Osteocyte (in vitro differentiated cells): Measurements from ENCODE around the gene MPZL2. TPM values are rescaled to one million over a fixed set of nuclear protein-coding genes. Genes with fewer than 3 reads are reported as not detected.

Experiments
- DNase-seq: peaks from one replicate; pipeline ENCODE4 v3.0.0; 2021; ENCODE audit warnings: mixed read lengths; ENCODE audit not compliant: unreplicated experiment; ENCODE audit errors: extremely low spot score
- H3K27ac Mint-ChIP-seq: one replicate; pipeline ENCODE4 v1.8.0; 2021; ENCODE audit warnings: mild to moderate bottlenecking, mixed read lengths; ENCODE audit not compliant: unreplicated experiment
- H3K27me3 Mint-ChIP-seq: one replicate; pipeline ENCODE4 v1.8.0; 2021; ENCODE audit warnings: mixed read lengths; ENCODE audit not compliant: unreplicated experiment
- H3K36me3 Mint-ChIP-seq: one replicate; pipeline ENCODE4 v1.8.0; 2021; ENCODE audit warnings: mixed read lengths; ENCODE audit not compliant: unreplicated experiment
- H3K4me1 Mint-ChIP-seq: one replicate; pipeline ENCODE4 v1.8.0; 2021; ENCODE audit warnings: mixed read lengths; ENCODE audit not compliant: unreplicated experiment
- H3K4me3 Mint-ChIP-seq: one replicate; pipeline ENCODE4 v1.8.0; 2021; ENCODE audit warnings: mild to moderate bottlenecking, moderate library complexity, mixed read lengths; ENCODE audit not compliant: unreplicated experiment
- H3K9me3 Mint-ChIP-seq: one replicate; pipeline ENCODE4 v1.8.0; 2021; ENCODE audit warnings: mixed read lengths; ENCODE audit not compliant: unreplicated experiment
- CTCF ChIP-seq: fragments of 200-600 bp; sonication (generic); IDR thresholded peaks from 2 replicates; pipeline ENCODE4 v1.5.0; 2021; ENCODE audit warnings: antibody characterized with exemption, mild to moderate bottlenecking, moderate library complexity
- total RNA-seq: library from RNA; stranded (reverse); gene quantifications from 2 replicates; pipeline ENCODE4 v1.2.1, GENCODE V29; 2021

The MPZL2 gene
- total RNA-seq, 1 donor from 2014 or later, result not detected

GRCh38 chr11:118227865-118228785, 36.0 kb downstream of the MPZL2 start:
- Mint-ChIP-seq H3K27me3 (peaks cover 20% of the 10 kb centered on the region), H3K36me3 (no peaks in the 10 kb centered on the region), H3K4me1 (no peaks in the 10 kb centered on the region), H3K27ac (no peak overlapping the region), H3K4me3 (no peak overlapping the region), H3K9me3 (no peaks in the 10 kb centered on the region)
- DNase-seq, result no peak
- TF ChIP-seq CTCF, result no peak

GRCh38 chr11:118226781-118227180, 37.3 kb downstream of the MPZL2 start:
- no peak for TF ChIP-seq CTCF
- no peaks in the 10 kb centered on the region for H3K9me3 Mint-ChIP-seq
- H3K4me1 Mint-ChIP-seq, result no peaks in the 10 kb centered on the region
- H3K36me3 Mint-ChIP-seq, result no peaks in the 10 kb centered on the region
- H3K27me3 Mint-ChIP-seq, result peaks cover 28% of the 10 kb centered on the region
- H3K27ac Mint-ChIP-seq, result no peak overlapping the region
- no peak for DNase-seq
- no peak overlapping the region for H3K4me3 Mint-ChIP-seq

- Mint-ChIP-seq H3K9me3 (no peaks in the 10 kb centered on the region), H3K4me1 (no peaks in the 10 kb centered on the region), H3K36me3 (no peaks in the 10 kb centered on the region), H3K27ac (no peak overlapping the region), H3K4me3 (no peak overlapping the region), H3K27me3 (peaks cover 32% of the 10 kb centered on the region)
- no peak for TF ChIP-seq CTCF
- DNase-seq, result no peak
Measured at GRCh38 chr11:118226296-118226695, 37.8 kb downstream of the MPZL2 start.

GRCh38 chr11:118224511-118225188, 39.4 kb downstream of the MPZL2 start, which contains the start of gene JAML:
TSS of gene JAML (minus strand) at chr11:118225011. CDS start at chr11:118214866, 10,145 bp downstream.
- no peaks in the 10 kb centered on the region for H3K9me3 Mint-ChIP-seq
- no peak for DNase-seq
- H3K4me1 Mint-ChIP-seq, result no peaks in the 10 kb centered on the region
- H3K36me3 Mint-ChIP-seq, result no peaks in the 10 kb centered on the region
- no peak within 1 kb of the TSS for H3K27ac Mint-ChIP-seq
- peaks cover 40% of the 10 kb centered on the region for H3K27me3 Mint-ChIP-seq
- no peak within 1 kb of the TSS for H3K4me3 Mint-ChIP-seq
- TF ChIP-seq CTCF, result no peak

- TF ChIP-seq CTCF, result no peak
- no peaks in the 10 kb centered on the region for H3K9me3 Mint-ChIP-seq
- no peaks in the 10 kb centered on the region for H3K4me1 Mint-ChIP-seq
- H3K36me3 Mint-ChIP-seq, result no peaks in the 10 kb centered on the region
- peaks cover 42% of the 10 kb centered on the region for H3K27me3 Mint-ChIP-seq
- DNase-seq, result no peak
- no peak overlapping the region for H3K4me3 Mint-ChIP-seq
- no peak overlapping the region for H3K27ac Mint-ChIP-seq
Measured at GRCh38 chr11:118223992-118224391, 40.1 kb downstream of the MPZL2 start.
